OCI-LY3 (cell line): ENCODE measurements around the gene STK32B.

Source experiments
- CTCF ChIP-seq: fragments of 200-600, 300-600 bp; sonication (generic); IDR thresholded peaks from 2 replicates; pipeline ENCODE4 v1.5.1; 2014; ENCODE audit warnings: antibody characterized with exemption, low read length, low read depth
- EZH2phosphoT487 ChIP-seq: fragments of 200-600 bp; shearing (Covaris generic); IDR thresholded peaks from 2 replicates; pipeline ENCODE4 v1.6.1; 2018; ENCODE audit warnings: antibody characterized with exemption, mixed run types, low read depth

- TF ChIP-seq CTCF = no peak
- TF ChIP-seq EZH2phosphoT487 = no peak
These were observed 410.2 kb downstream of the STK32B start for GRCh38 chr4:5461477-5461876.
